ENCODE measurements around the gene DBH.

GRCh38 chr9:133641396-133641655, 5.2 kb downstream of the DBH start:
- TF ChIP-seq EZH2 (IDR thresholded peaks at IDR 0.05; ENCODE audit: borderline replicate concordance, low read depth, low read length, poor library complexity, severe bottlenecking) = no peak
- no peak for TF ChIP-seq CTCF (conservative IDR thresholded peaks at IDR 0.05; ENCODE audit: low read depth, low read length)
